ENCODE measurements around the gene LBP. TPM values are rescaled to one million over a fixed set of nuclear protein-coding genes. Genes with fewer than 3 reads are reported as not detected.
"Not testable (repeated sequence)": the region's sequence is repeated elsewhere in the genome, so short reads cannot be mapped to it uniquely, and the experiment has no call there.

Gene LBP
- total RNA-seq, 1 experiment from 2014 or later, result not detected

DNA sequence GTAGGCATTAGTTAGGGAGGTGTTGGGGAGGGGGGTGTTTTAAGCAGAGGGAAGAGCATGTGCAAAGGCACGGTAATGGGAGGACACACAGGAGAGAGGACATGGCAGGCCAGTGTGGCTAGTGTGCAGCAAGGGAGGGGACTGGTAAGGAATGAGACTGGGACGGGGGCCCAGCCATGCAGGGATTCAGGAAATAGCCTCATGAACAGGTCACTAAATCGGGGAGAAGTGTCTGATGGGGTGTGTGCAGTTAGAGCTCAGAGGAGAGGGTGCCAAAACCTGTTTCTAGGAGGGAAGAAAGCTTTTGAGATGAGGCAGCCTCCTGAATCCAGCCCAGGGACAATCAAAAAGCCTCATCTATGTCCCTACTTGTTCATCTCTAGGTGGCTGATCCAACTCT, 34.8 kb upstream of the LBP start:
- H3K4me3 ChIP-seq (ENCODE audit: low read depth, low read length, poor library complexity, severe bottlenecking), result no peak overlapping the region
- ChIA-PET CTCF (no interaction called here), POLR2A (ENCODE audit: low non-redundant PET) (no interaction called here)
- intact Hi-C loops (cut with micrococcal nuclease; ENCODE audit: unreplicated experiment), result no loop called here
- H3K27ac ChIP-seq (ENCODE audit: low read depth, low read length, poor library complexity, severe bottlenecking), result no peak overlapping the region
- no peaks in the 10 kb centered on the region for H3K36me3 ChIP-seq (ENCODE audit: insufficient read depth, low read length, poor library complexity, severe bottlenecking)
- BruUV-seq (replicated peaks), result no TSS peak
- no peaks in the 10 kb centered on the region for H3K4me1 ChIP-seq (ENCODE audit: insufficient read depth, low read length, poor library complexity, severe bottlenecking)
- TF ChIP-seq, protein P1, sequence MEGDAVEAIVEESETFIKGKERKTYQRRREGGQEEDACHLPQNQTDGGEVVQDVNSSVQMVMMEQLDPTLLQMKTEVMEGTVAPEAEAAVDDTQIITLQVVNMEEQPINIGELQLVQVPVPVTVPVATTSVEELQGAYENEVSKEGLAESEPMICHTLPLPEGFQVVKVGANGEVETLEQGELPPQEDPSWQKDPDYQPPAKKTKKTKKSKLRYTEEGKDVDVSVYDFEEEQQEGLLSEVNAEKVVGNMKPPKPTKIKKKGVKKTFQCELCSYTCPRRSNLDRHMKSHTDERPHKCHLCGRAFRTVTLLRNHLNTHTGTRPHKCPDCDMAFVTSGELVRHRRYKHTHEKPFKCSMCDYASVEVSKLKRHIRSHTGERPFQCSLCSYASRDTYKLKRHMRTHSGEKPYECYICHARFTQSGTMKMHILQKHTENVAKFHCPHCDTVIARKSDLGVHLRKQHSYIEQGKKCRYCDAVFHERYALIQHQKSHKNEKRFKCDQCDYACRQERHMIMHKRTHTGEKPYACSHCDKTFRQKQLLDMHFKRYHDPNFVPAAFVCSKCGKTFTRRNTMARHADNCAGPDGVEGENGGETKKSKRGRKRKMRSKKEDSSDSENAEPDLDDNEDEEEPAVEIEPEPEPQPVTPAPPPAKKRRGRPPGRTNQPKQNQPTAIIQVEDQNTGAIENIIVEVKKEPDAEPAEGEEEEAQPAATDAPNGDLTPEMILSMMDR (conservative IDR thresholded peaks at IDR 0.05; ENCODE audit: low read depth, low read length), result no peak
- TF ChIP-seq EZH2 (IDR thresholded peaks at IDR 0.05; ENCODE audit: borderline replicate concordance, low read depth, low read length, poor library complexity, severe bottlenecking), result no peak
- DNase-seq (ENCODE audit: low spot score), result no peak
- no peaks in the 10 kb centered on the region for H3K27me3 ChIP-seq (replicated peaks; ENCODE audit: insufficient read depth, low read depth, low read length, poor library complexity)
- no peaks in the 10 kb centered on the region for H3K9me3 ChIP-seq (ENCODE audit: low read depth, low read length, poor library complexity, severe bottlenecking)

DNA sequence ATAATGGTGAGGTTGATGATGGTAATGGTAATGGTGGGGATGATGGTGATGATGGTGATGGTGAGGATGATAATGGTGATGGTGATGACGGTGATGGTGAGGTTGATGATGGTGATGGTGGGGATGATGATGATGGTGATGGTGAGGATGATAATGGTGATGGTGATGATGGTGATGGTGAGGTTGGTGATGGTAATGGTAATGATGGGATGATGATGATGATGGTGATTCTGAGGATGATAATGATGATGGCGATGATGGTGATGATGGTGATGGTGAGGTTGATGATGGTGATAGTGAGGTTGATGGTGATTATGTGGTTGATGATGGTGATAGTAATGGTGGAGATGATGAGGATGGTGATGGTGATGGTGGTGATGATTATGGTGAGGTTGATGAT, 32.6 kb upstream of the LBP start:
- Histone ChIP-seq H3K36me3 (ENCODE audit: insufficient read depth, low read length, poor library complexity, severe bottlenecking) (no peaks in the 10 kb centered on the region), H3K27ac (ENCODE audit: low read depth, low read length, poor library complexity, severe bottlenecking) (no peak overlapping the region), H3K4me1 (ENCODE audit: insufficient read depth, low read length, poor library complexity, severe bottlenecking) (no peaks in the 10 kb centered on the region), H3K27me3 (replicated peaks; ENCODE audit: insufficient read depth, low read depth, low read length, poor library complexity) (peaks cover 8% of the 10 kb centered on the region), H3K4me3 (ENCODE audit: low read depth, low read length, poor library complexity, severe bottlenecking) (no peak overlapping the region), H3K9me3 (ENCODE audit: low read depth, low read length, poor library complexity, severe bottlenecking) (no peaks in the 10 kb centered on the region)
- DNase-seq (ENCODE audit: low spot score), result no peak
- TF ChIP-seq EZH2 (IDR thresholded peaks at IDR 0.05; ENCODE audit: borderline replicate concordance, low read depth, low read length, poor library complexity, severe bottlenecking), result no peak
- TF ChIP-seq, protein P1 (conservative IDR thresholded peaks at IDR 0.05; ENCODE audit: low read depth, low read length), result no peak
- no TSS peak for BruUV-seq (replicated peaks)
- intact Hi-C loops (cut with micrococcal nuclease; ENCODE audit: unreplicated experiment), result no loop called here
- CTCF ChIA-PET, result no interaction called here
- POLR2A ChIA-PET (ENCODE audit: low non-redundant PET), result no interaction called here

DNA sequence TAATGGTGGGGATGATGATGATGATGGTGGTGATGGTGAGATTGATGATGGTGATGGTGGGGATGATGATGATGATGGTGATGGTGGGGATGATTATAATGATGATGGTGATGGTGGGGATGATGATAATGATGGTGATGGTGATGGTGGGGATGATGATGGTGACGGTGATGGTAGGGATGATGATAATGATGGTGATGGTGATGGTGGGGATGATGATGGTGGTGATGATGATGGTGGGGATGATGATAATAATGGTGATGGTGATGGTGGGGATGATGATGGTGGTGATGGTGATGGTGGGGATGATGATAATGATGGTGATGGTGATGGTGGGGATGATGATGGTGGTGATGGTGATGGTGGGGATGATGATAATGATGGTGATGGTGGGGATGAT, 31.9 kb upstream of the LBP start:
- H3K36me3 ChIP-seq (ENCODE audit: insufficient read depth, low read length, poor library complexity, severe bottlenecking); DNase-seq (ENCODE audit: low spot score); POLR2A ChIA-PET (ENCODE audit: low non-redundant PET); H3K4me1 ChIP-seq (ENCODE audit: insufficient read depth, low read length, poor library complexity, severe bottlenecking); H3K9me3 ChIP-seq (ENCODE audit: low read depth, low read length, poor library complexity, severe bottlenecking); H3K27ac ChIP-seq (ENCODE audit: low read depth, low read length, poor library complexity, severe bottlenecking); BruUV-seq (replicated peaks); intact Hi-C loops (cut with micrococcal nuclease; ENCODE audit: unreplicated experiment); CTCF ChIA-PET; H3K4me3 ChIP-seq (ENCODE audit: low read depth, low read length, poor library complexity, severe bottlenecking): not testable (repeated sequence)
- peaks cover 10% of the 10 kb centered on the region for H3K27me3 ChIP-seq (replicated peaks; ENCODE audit: insufficient read depth, low read depth, low read length, poor library complexity)

DNA sequence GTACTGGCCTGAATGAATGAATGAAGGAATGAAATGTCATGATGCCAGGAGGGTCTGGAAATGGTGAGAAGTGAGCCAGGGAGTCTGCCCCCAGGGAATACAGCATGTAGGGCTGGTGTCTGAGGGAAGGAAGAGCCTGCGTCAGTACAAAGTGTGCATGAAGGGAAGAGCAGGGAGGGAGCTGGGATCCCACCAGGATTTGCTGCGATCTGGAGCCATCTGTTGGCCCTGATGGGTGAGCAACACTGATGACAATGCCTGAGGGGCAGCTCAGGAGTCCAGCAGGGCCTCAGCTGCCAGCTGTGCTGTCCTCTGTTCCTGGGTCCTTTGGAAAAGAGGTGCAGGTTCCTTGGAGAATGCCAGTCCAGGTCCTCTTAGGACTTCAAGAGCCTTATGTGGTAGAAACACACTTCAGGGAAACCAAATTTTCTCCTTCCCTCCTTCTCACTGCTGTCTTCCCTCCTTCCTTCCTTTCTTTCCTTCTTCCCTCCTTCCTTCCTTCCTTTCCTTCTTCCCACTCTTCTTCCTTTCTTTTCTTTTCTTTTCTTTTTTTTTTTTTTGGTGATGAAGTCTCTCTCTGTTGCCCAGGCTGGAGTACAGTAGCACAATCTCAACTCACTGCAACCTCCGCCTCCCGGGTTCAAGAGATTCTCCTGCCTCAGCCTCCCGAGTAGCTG, 30.9 kb upstream of the LBP start:
- H3K9me3 ChIP-seq (ENCODE audit: low read depth, low read length, poor library complexity, severe bottlenecking), result no peaks in the 10 kb centered on the region
- no peaks in the 10 kb centered on the region for H3K36me3 ChIP-seq (ENCODE audit: insufficient read depth, low read length, poor library complexity, severe bottlenecking)
- peak; percentile 9 for DNase-seq (ENCODE audit: low spot score)
- no peak overlapping the region for H3K4me3 ChIP-seq (ENCODE audit: low read depth, low read length, poor library complexity, severe bottlenecking)
- CTCF ChIA-PET, result interaction anchor here (0.6 to 0.7 kb wide), 2 partner anchors 145 to 233 kb away, joined by 3 to 4 read pairs; no protein-coding TSS in a partner anchor
- POLR2A ChIA-PET (ENCODE audit: low non-redundant PET), result no interaction called here
- no peaks in the 10 kb centered on the region for H3K4me1 ChIP-seq (ENCODE audit: insufficient read depth, low read length, poor library complexity, severe bottlenecking)
- H3K27ac ChIP-seq (ENCODE audit: low read depth, low read length, poor library complexity, severe bottlenecking), result no peak overlapping the region
- no peak for TF ChIP-seq EZH2 (IDR thresholded peaks at IDR 0.05; ENCODE audit: borderline replicate concordance, low read depth, low read length, poor library complexity, severe bottlenecking)
- TF ChIP-seq, protein P1 (conservative IDR thresholded peaks at IDR 0.05; ENCODE audit: low read depth, low read length), result 0 out of 2 replicates have a peak, but pooled peaks have one; percentile 11
- peaks cover 19% of the 10 kb centered on the region for H3K27me3 ChIP-seq (replicated peaks; ENCODE audit: insufficient read depth, low read depth, low read length, poor library complexity)
- intact Hi-C loops (cut with micrococcal nuclease; ENCODE audit: unreplicated experiment), result no loop called here
- no TSS peak for BruUV-seq (replicated peaks)

Measured in A673 (cell line).